OCI-LY1 (cell line): ENCODE data around the gene ADRA1B.

Source experiments
- H2AFZ ChIP-seq: fragments of 200-600 bp; sonication (generic), shearing (Covaris generic); 2 replicates; pipeline ENCODE4 v1.6.0; 2014; ENCODE audit warnings: antibody characterized with exemption, mild to moderate bottlenecking, low read length
- H3F3A ChIP-seq: fragments of 200-600 bp; sonication (generic), shearing (Covaris generic); 2 replicates; pipeline ENCODE4 v1.6.0; 2014; ENCODE audit warnings: mild to moderate bottlenecking, antibody characterized with exemption, low read length, moderate library complexity; ENCODE audit not compliant: insufficient read depth
- H3K27ac ChIP-seq: fragments of 200-600 bp; sonication (generic); 2 replicates; pipeline ENCODE4 v1.5.1; 2014; ENCODE audit warnings: low read length, mixed run types, mild to moderate bottlenecking, low read depth; ENCODE audit not compliant: poor library complexity, severe bottlenecking
- H3K27me3 ChIP-seq: fragments of 200-600 bp; sonication (generic); 2 replicates; pipeline ENCODE4 v1.6.0; 2014; ENCODE audit warnings: antibody characterized with exemption, mild to moderate bottlenecking, low read length, moderate library complexity; ENCODE audit not compliant: insufficient read depth
- H3K36me3 ChIP-seq: fragments of 200-600 bp; sonication (generic); 2 replicates; pipeline ENCODE4 v1.6.1; 2014; ENCODE audit warnings: mild to moderate bottlenecking, antibody characterized with exemption, low read length, moderate library complexity, mixed read lengths; ENCODE audit not compliant: insufficient read depth
- H3K4me1 ChIP-seq: fragments of 200-600 bp; sonication (generic); 2 replicates; pipeline ENCODE4 v1.5.1; 2014; ENCODE audit warnings: mild to moderate bottlenecking, low read length, moderate library complexity; ENCODE audit not compliant: insufficient read depth, severe bottlenecking
- H3K4me2 ChIP-seq: fragments of 200-600 bp; sonication (generic), shearing (Covaris generic); 2 replicates; pipeline ENCODE4 v1.6.1; 2014; ENCODE audit warnings: low read length
- H3K4me3 ChIP-seq: fragments of 200-600 bp; sonication (generic); 2 replicates; pipeline ENCODE4 v1.5.1; 2014; ENCODE audit warnings: low read length, low read depth, mild to moderate bottlenecking, mixed read lengths; ENCODE audit not compliant: poor library complexity, severe bottlenecking
- H3K79me2 ChIP-seq: fragments of 200-600 bp; shearing (Covaris generic); 2 replicates; pipeline ENCODE4 v1.6.1; 2016; ENCODE audit warnings: mixed run types, low read length, mixed read lengths; ENCODE audit not compliant: insufficient read depth
- H3K9ac ChIP-seq: fragments of 200-600 bp; sonication (generic), shearing (Covaris generic); 2 replicates; pipeline ENCODE4 v1.6.1; 2014; ENCODE audit warnings: mild to moderate bottlenecking, low read length, mixed read lengths
- H3K9me2 ChIP-seq: fragments of 200-600 bp; sonication (generic), shearing (Covaris generic); 2 replicates; pipeline ENCODE4 v1.6.1; 2014; ENCODE audit warnings: low read depth, mild to moderate bottlenecking, low read length, mixed read lengths
- H3K9me3 ChIP-seq: fragments of 200-600 bp; shearing (Covaris generic); 2 replicates; pipeline ENCODE4 v1.6.1; 2014; ENCODE audit warnings: low read length, mixed read lengths
- H4K20me1 ChIP-seq: fragments of 200-600 bp; sonication (generic), shearing (Covaris generic); 2 replicates; pipeline ENCODE4 v1.6.0; 2016; ENCODE audit warnings: mild to moderate bottlenecking, low read length; ENCODE audit not compliant: insufficient read depth
- EZH2 ChIP-seq: fragments of 200-600 bp; sonication (generic), shearing (Covaris generic); IDR thresholded peaks from 2 replicates; pipeline ENCODE4 v1.8.0; 2017; ENCODE audit warnings: borderline replicate concordance, mixed run types, mild to moderate bottlenecking, antibody characterized with exemption, low read length, moderate library complexity, mixed read lengths
- TF ChIP-seq, protein P1 (sequence below): fragments of 200-600 bp; sonication (generic), shearing (Covaris generic); IDR thresholded peaks from 2 replicates; pipeline ENCODE4 v1.5.1; 2017; ENCODE audit warnings: mild to moderate bottlenecking, antibody characterized with exemption, low read length, moderate library complexity, mixed read lengths

The ADRA1B gene

DNA sequence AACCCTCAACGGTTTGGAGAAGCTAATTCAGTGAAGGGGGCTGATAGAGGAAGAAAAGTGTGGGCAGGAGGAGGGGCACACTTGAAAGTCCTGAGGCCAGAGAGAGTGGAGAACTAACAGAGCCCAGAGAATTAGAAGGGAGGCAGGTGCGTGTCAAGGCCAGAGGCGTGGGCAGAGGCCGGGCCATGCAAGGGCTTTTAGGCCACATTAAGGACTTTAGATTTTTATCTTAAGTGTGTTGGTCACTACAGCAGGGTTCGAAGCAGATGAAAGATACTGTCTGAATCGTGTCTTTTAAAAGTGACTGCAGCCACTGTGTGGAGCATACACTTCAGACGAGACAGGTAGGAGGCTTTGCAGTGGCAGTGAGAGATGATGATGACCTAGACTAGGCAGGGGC, 6.7 kb downstream of the ADRA1B start:
- Histone ChIP-seq H3K4me1 (no peaks in the 10 kb centered on the region), H2AFZ (no peak overlapping the region), H3K9ac (no peak overlapping the region), H3K4me3 (no peak overlapping the region), H3K9me3 (no peaks in the 10 kb centered on the region), H3K27me3 (0 out of 2 replicates have a peak, but pooled peaks cover 2% of the 10 kb centered on the region), H4K20me1 (no peaks in the 10 kb centered on the region), H3K79me2 (no peaks in the 10 kb centered on the region), H3K9me2 (no peaks in the 10 kb centered on the region), H3K4me2 (no peak overlapping the region), H3K36me3 (no peaks in the 10 kb centered on the region), H3K27ac (no peak overlapping the region), H3F3A (no peaks in the 10 kb centered on the region)
- no peak for TF ChIP-seq EZH2
- TF ChIP-seq, protein P1, sequence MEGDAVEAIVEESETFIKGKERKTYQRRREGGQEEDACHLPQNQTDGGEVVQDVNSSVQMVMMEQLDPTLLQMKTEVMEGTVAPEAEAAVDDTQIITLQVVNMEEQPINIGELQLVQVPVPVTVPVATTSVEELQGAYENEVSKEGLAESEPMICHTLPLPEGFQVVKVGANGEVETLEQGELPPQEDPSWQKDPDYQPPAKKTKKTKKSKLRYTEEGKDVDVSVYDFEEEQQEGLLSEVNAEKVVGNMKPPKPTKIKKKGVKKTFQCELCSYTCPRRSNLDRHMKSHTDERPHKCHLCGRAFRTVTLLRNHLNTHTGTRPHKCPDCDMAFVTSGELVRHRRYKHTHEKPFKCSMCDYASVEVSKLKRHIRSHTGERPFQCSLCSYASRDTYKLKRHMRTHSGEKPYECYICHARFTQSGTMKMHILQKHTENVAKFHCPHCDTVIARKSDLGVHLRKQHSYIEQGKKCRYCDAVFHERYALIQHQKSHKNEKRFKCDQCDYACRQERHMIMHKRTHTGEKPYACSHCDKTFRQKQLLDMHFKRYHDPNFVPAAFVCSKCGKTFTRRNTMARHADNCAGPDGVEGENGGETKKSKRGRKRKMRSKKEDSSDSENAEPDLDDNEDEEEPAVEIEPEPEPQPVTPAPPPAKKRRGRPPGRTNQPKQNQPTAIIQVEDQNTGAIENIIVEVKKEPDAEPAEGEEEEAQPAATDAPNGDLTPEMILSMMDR: no peak

DNA sequence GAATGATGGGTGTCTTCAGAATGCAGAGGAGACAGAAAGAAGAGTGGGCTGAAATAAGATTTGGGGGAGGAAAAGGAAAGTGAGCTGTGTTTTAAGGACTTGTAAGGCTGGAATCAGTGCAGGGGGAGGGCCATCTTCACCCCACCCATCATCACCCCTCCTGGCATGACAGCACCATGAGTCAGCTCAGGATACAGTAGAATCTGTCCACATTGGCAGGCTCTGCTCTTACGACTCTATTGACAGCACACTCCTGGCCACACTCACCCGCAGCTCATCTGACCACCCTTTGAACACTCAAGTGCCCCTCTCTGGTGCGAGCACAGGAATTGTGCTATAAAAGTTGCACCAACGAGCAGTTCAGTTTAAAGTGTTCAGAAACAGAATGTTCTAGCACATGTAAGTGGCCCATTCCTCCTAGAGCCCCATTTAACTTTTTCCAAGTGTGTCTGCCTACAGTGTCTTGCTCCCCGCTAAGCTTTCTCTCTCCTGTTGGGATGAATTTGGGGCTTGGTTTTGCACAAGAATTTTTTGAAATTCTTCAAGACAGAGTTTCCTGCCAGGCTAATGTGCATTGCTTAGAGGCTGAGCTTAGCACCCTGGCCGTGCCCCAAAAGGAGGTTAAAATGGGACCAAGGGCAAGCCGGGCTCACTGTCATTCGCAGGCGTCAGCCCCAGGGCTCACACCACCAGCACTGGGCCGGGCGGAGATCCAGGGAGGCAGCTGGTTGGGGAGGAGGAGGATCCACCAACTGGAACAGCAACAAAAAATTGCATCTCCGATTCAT, 12.0 kb downstream of the ADRA1B start:
- H3K27me3 ChIP-seq: 0 out of 2 replicates have a peak, but pooled peaks cover 2% of the 10 kb centered on the region
- no peak overlapping the region for H3K27ac ChIP-seq
- no peaks in the 10 kb centered on the region for H3K79me2 ChIP-seq
- H3K4me1 ChIP-seq: no peaks in the 10 kb centered on the region
- H3K36me3 ChIP-seq: no peaks in the 10 kb centered on the region
- no peaks in the 10 kb centered on the region for H4K20me1 ChIP-seq
- H3K9me2 ChIP-seq: no peaks in the 10 kb centered on the region
- H3K4me2 ChIP-seq: no peak overlapping the region
- TF ChIP-seq, protein P1: no peak
- TF ChIP-seq EZH2: no peak
- H3F3A ChIP-seq: no peaks in the 10 kb centered on the region
- no peak overlapping the region for H3K4me3 ChIP-seq
- H3K9me3 ChIP-seq: no peaks in the 10 kb centered on the region
- no peak overlapping the region for H2AFZ ChIP-seq
- H3K9ac ChIP-seq: no peak overlapping the region

- no peak overlapping the region for H3K4me3 ChIP-seq
- no peak overlapping the region for H2AFZ ChIP-seq
- no peak for TF ChIP-seq EZH2
- TF ChIP-seq, protein P1: no peak
Measured at GRCh38 chr5:159929176-159929575, 12.9 kb downstream of the ADRA1B start.

More at GRCh38 chr5:159929176-159929575, 12.9 kb downstream of the ADRA1B start:
- no peaks in the 10 kb centered on the region for H3K36me3 ChIP-seq
- 0 out of 2 replicates have a peak, but pooled peaks cover 1% of the 10 kb centered on the region for H3K27me3 ChIP-seq
- H3K9me3 ChIP-seq: no peaks in the 10 kb centered on the region
- no peaks in the 10 kb centered on the region for H3K79me2 ChIP-seq
- H3K9ac ChIP-seq: no peak overlapping the region
- no peak overlapping the region for H3K27ac ChIP-seq
- H3K4me1 ChIP-seq: no peaks in the 10 kb centered on the region
- no peaks in the 10 kb centered on the region for H4K20me1 ChIP-seq
- H3F3A ChIP-seq: no peaks in the 10 kb centered on the region
- H3K9me2 ChIP-seq: no peaks in the 10 kb centered on the region
- no peak overlapping the region for H3K4me2 ChIP-seq
